Ishikawa (cell line): ENCODE results near the gene VMAC.

ENCODE experiments used
- CEBPB ChIP-seq: IDR thresholded peaks from 2 replicates; pipeline ENCODE4 v1.6.1; 2012
- CREB1 ChIP-seq: IDR thresholded peaks from 2 replicates; pipeline ENCODE4 v1.6.1; 2012; ENCODE audit warnings: low read depth
- EGR1 ChIP-seq: IDR thresholded peaks from 2 replicates; pipeline ENCODE4 v1.6.1; 2012
- EP300 ChIP-seq: IDR thresholded peaks from 2 replicates; pipeline ENCODE4 v1.6.1; 2012; ENCODE audit warnings: borderline replicate concordance
- FOXM1 ChIP-seq: IDR thresholded peaks from 2 replicates; pipeline ENCODE4 v1.6.1; 2012; ENCODE audit warnings: low read depth, borderline replicate concordance
- NFIC ChIP-seq: IDR thresholded peaks from 2 replicates; pipeline ENCODE4 v1.6.1; 2012
- RAD21 ChIP-seq: IDR thresholded peaks from 2 replicates; pipeline ENCODE4 v1.6.1; 2012; ENCODE audit warnings: low read depth
- TAF1 ChIP-seq: IDR thresholded peaks from 2 replicates; pipeline ENCODE4 v1.6.1; 2012; ENCODE audit warnings: low read depth, mild to moderate bottlenecking
- TCF12 ChIP-seq: IDR thresholded peaks from 2 replicates; pipeline ENCODE4 v1.6.1; 2012; ENCODE audit warnings: low read depth
- TEAD4 ChIP-seq: IDR thresholded peaks from 2 replicates; pipeline ENCODE4 v1.6.1; 2012
- YY1 ChIP-seq: IDR thresholded peaks from 2 replicates; pipeline ENCODE4 v1.6.1; 2012; ENCODE audit warnings: low read depth
- ZBTB7A ChIP-seq: IDR thresholded peaks from 2 replicates; pipeline ENCODE4 v1.6.1; 2012; ENCODE audit warnings: low read depth
- TF ChIP-seq, protein P1 (sequence below): IDR thresholded peaks from 2 replicates; pipeline ENCODE4 v1.6.1; 2012
- TF ChIP-seq, protein P2 (sequence below): IDR thresholded peaks from 2 replicates; pipeline ENCODE4 v1.6.1; 2012
- TF ChIP-seq, protein P3 (sequence below): IDR thresholded peaks from 2 replicates; pipeline ENCODE4 v1.6.1; 2012; ENCODE audit warnings: low read depth, mild to moderate bottlenecking

VMAC gene

DNA sequence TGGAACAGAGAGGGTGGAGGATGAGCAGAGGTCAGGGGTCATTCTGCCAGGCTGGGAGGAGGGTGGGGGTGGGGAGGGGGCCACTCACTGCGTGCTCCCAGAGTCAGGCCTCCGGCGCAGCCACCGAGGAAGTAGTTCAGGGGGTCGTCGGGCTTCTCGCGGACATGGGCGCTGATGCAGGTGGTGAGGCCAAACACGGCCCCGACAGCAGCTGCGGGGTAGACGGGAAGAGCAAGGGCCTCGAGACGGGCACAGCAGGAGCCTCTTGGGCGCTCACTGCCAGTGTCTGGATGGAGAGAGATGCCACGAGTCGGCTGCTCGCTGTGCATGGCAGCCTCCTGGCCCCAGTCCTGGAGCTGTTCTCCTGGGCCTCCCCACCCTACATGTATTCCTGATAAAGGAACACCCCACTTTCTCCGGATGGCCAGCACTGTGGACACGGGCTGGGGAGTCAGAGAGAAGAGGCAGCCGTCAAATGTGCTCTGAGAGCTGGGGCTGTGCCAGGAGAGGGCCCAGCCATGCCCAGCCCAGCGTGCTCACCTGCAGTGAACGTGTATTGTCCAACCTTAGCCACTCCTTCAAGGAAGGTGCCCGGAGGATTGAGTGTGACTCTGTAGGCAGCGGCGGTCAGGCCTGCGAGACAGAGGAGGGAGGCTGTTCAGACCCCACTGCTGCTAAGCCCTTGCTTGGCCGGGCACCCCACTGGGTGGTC lies 8.2 kb upstream of the VMAC start:
- TF ChIP-seq, protein P1, sequence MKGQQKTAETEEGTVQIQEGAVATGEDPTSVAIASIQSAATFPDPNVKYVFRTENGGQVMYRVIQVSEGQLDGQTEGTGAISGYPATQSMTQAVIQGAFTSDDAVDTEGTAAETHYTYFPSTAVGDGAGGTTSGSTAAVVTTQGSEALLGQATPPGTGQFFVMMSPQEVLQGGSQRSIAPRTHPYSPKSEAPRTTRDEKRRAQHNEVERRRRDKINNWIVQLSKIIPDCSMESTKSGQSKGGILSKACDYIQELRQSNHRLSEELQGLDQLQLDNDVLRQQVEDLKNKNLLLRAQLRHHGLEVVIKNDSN, result no peak
- TF ChIP-seq NFIC (peak; percentile 77), FOXM1 (no peak), EP300 (peak; percentile 44), CEBPB (no peak), ZBTB7A (no peak), YY1 (no peak), TCF12 (peak; percentile 19; the same call in 1 of the 2 replicates), EGR1 (no peak)
- TF ChIP-seq, protein P2, sequence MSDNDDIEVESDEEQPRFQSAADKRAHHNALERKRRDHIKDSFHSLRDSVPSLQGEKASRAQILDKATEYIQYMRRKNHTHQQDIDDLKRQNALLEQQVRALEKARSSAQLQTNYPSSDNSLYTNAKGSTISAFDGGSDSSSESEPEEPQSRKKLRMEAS, result peak; percentile 87

DNA sequence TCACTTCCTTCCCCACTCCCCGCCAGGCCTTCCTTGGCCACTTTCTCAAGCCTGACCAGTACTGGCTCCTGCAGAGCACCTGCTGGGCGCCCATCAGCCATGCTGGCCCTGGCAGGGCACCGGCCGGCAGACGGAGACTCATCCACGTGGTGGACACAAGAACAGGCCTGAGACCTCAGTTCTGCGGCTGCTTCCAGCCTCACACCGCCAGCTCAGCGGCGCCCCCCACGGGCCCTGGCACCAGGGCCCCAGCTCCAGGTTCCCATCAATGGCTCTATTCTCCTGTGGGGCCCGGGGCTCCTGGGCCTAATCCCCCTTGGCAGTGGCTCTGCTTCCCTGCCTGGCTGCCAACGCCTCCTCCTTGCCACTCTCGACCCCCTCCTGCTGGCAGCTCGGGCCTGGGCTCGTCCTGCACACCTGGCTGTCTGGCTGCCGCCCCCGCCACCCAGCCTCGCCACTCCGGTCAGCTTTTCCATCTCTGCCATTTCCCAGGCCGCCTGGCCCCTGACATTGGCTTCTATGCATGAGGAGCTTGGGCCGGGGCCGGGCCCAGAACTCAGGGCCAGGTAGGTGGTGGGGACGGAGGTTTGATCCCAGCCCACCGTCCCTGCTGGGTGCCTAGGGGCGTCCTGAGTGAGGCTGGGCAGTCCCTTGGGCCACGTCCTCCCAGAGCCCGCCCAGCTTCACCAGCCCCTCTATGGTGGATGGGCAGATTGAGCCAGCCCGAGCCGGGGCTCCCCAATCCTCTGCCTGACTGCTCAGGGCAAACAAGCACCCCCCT lies 7.3 kb upstream of the VMAC start:
- no peak for TF ChIP-seq TEAD4
- TF ChIP-seq, protein P1, result peak; percentile 25; the same call in 1 of the 2 replicates
- TF ChIP-seq ZBTB7A, result 0 out of 2 replicates have a peak, but pooled peaks have one; percentile 35
- no peak for TF ChIP-seq TAF1
- TF ChIP-seq, protein P2, result peak; percentile 78
- TF ChIP-seq, protein P3, sequence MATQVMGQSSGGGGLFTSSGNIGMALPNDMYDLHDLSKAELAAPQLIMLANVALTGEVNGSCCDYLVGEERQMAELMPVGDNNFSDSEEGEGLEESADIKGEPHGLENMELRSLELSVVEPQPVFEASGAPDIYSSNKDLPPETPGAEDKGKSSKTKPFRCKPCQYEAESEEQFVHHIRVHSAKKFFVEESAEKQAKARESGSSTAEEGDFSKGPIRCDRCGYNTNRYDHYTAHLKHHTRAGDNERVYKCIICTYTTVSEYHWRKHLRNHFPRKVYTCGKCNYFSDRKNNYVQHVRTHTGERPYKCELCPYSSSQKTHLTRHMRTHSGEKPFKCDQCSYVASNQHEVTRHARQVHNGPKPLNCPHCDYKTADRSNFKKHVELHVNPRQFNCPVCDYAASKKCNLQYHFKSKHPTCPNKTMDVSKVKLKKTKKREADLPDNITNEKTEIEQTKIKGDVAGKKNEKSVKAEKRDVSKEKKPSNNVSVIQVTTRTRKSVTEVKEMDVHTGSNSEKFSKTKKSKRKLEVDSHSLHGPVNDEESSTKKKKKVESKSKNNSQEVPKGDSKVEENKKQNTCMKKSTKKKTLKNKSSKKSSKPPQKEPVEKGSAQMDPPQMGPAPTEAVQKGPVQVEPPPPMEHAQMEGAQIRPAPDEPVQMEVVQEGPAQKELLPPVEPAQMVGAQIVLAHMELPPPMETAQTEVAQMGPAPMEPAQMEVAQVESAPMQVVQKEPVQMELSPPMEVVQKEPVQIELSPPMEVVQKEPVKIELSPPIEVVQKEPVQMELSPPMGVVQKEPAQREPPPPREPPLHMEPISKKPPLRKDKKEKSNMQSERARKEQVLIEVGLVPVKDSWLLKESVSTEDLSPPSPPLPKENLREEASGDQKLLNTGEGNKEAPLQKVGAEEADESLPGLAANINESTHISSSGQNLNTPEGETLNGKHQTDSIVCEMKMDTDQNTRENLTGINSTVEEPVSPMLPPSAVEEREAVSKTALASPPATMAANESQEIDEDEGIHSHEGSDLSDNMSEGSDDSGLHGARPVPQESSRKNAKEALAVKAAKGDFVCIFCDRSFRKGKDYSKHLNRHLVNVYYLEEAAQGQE, result no peak
- TF ChIP-seq RAD21, result peak; percentile 40
- peak; percentile 8; the same call in 1 of the 2 replicates for TF ChIP-seq EP300

DNA sequence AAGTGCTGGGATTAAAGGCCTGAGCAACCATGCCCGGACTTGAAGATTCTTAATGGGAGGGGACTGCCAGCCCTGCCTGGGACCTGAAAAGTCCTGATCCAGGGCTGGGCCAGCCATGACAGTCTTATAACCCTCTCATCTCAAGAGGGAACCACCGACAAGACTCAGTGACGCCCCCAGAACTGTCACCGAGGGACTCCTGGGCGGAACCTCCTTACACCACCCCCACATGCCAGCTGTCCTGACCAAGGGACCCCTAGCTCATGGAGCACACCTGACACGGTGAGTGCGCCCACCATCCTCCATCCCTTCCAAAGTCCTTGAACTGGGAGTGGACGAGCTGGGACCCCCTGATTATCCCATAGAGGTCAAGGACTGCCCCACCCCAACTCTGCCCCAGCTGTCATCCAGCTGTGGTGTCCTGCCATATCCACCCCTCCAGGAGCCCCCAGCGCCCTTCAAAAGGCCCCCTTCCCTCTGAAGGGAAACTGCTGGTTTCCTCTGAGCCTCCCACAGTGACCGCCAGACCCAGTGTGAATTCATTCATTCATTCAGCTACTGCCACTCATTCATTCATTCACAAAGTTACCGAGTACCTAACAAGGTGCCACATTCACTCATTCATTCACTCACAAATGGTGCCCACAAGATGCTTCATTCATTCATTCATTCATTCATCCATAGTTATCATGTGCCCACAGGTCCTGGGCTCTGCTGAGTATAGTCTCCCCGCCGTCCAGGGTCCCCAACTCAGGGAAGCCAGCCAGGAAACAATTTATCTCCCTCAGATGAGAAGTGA lies 4.7 kb upstream of the VMAC start:
- TF ChIP-seq CREB1, result no peak
- TF ChIP-seq, protein P1, result no peak
- no peak for TF ChIP-seq YY1
- no peak for TF ChIP-seq TAF1
- no peak for TF ChIP-seq CEBPB
- TF ChIP-seq ZBTB7A, result no peak
- TF ChIP-seq FOXM1, result no peak
- TF ChIP-seq TCF12, result no peak
- TF ChIP-seq RAD21, result no peak
- TF ChIP-seq, protein P2, result no peak
- no peak for TF ChIP-seq EP300
- no peak for TF ChIP-seq EGR1
- no peak for TF ChIP-seq NFIC
- no peak for TF ChIP-seq TEAD4
- TF ChIP-seq, protein P3, result no peak

DNA sequence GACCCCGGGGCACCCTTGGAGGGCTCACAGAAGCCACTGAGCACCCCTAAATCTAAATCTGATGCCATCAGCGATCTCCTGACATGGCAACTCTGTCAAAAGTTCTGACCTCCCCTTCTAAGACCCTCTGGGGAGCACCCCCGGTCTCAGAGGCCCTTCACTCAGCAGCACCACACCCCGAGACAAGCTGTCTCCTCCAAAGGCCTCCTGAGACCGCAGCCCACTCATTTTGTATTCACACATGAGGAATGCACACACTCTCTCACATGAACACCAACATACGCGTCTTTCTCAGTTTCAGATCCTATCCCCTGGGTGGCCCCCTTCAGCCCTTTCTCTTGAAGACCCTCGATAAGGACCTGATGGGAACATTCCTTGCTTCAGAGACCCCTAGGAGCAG lies 3.7 kb upstream of the VMAC start:
- TF ChIP-seq YY1, result no peak
- TF ChIP-seq EP300, result no peak
- TF ChIP-seq EGR1, result no peak
- TF ChIP-seq CEBPB, result no peak
- TF ChIP-seq, protein P2, result no peak
